Activated B cell treated with CpG ODN at 0.5 μM for 24 hours (primary cell): ENCODE results near the gene NDUFAF8. TPM values are rescaled to one million over a fixed set of nuclear protein-coding genes. Genes with fewer than 3 reads are reported as not detected.

Experiments used
- ATAC-seq: fragments of 200-7000 bp; cut with Tn5 transposase; one replicate; pipeline ENCODE4 v1.10.0; 2021; ENCODE audit warnings: low read depth, mild to moderate bottlenecking, moderate library complexity
- CTCF ChIA-PET: fragments of 350-600 bp; sonication (Branson Sonifier 250); formaldehyde crosslinking; loops from one replicate; lab custom pipeline; 2021; ENCODE audit warnings: antibody characterized with exemption; lab: Charles Lee
- POLR2A ChIA-PET: fragments of 350-600 bp; sonication (Branson Sonifier 250); formaldehyde crosslinking; loops from one replicate; lab custom pipeline; 2021; ENCODE audit warnings: antibody characterized with exemption; lab: Charles Lee
- DNase-seq: peaks from one replicate; pipeline ENCODE4 v3.0.0; 2022
- H3K27ac Mint-ChIP-seq: one replicate; pipeline ENCODE4 v1.8.0; 2020; ENCODE audit warnings: mixed read lengths
- H3K27me3 Mint-ChIP-seq: one replicate; pipeline ENCODE4 v1.8.0; 2021; ENCODE audit warnings: mixed read lengths
- H3K36me3 Mint-ChIP-seq: one replicate; pipeline ENCODE4 v1.8.0; 2021; ENCODE audit warnings: low read depth, mixed read lengths
- H3K4me1 Mint-ChIP-seq: one replicate; pipeline ENCODE4 v1.8.0; 2021; ENCODE audit warnings: mixed read lengths
- H3K4me3 Mint-ChIP-seq: one replicate; pipeline ENCODE4 v1.8.0; 2020; ENCODE audit warnings: mild to moderate bottlenecking, mixed read lengths
- H3K9me3 Mint-ChIP-seq: one replicate; pipeline ENCODE4 v1.8.0; 2020; ENCODE audit warnings: mixed read lengths
- intact Hi-C: fragments of 100-400 bp; cut with micrococcal nuclease; formaldehyde crosslinking; loops from one replicate; pipeline ENCODE4 v1.15.1; 2024
- total RNA-seq: library from RNA; stranded (reverse); gene quantifications from 2 replicates; pipeline ENCODE4 v1.2.3, GENCODE V29; 2022
- TF ChIP-seq, protein P1 (sequence below): fragments of 200-600 bp; IDR thresholded peaks from one replicate; pipeline ENCODE4 v1.8.0; 2022; ENCODE audit warnings: antibody characterized with exemption, mild to moderate bottlenecking

NDUFAF8 gene
- total RNA-seq, 1 donor from 2014 or later, result 55.8 TPM

DNA sequence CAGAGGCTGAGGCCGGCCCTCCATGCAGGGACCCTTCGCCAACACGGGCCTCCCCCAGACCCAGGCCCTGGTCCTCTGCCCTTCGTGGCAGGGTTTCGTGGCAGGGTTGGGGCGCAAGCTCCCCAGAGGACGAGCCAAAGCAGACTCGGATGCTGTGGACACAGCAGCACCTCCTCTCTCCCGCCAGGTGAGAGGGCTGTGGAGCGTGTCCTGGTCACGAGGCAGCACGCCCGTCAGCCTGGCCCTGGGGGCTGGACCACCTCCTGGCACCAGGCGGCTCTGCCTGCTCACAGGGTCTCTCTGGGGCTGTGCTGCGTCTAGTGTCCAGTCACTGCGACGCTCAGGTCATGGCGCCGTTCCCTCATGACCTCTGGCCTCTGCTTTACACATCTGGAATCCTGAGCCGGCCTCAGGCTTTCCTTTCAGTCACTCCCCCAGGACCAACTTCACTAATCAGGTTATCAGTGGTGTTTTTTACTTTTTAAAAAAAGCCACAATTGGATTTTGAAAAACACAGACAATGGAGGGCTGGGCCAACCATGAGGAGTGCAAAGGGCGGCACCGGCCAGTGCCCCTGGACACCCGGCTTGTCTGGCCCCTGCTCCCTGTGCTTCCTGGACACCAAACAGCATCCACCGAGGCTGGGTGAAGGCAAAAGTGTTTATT lies 5.4 kb downstream of the NDUFAF8 start:
- ChIA-PET POLR2A (interaction anchor here (0.6 kb wide), 1 partner anchor 354 kb away, joined by 3 read pairs; no protein-coding TSS in a partner anchor), CTCF (no interaction called here)
- TF ChIP-seq, protein P1, sequence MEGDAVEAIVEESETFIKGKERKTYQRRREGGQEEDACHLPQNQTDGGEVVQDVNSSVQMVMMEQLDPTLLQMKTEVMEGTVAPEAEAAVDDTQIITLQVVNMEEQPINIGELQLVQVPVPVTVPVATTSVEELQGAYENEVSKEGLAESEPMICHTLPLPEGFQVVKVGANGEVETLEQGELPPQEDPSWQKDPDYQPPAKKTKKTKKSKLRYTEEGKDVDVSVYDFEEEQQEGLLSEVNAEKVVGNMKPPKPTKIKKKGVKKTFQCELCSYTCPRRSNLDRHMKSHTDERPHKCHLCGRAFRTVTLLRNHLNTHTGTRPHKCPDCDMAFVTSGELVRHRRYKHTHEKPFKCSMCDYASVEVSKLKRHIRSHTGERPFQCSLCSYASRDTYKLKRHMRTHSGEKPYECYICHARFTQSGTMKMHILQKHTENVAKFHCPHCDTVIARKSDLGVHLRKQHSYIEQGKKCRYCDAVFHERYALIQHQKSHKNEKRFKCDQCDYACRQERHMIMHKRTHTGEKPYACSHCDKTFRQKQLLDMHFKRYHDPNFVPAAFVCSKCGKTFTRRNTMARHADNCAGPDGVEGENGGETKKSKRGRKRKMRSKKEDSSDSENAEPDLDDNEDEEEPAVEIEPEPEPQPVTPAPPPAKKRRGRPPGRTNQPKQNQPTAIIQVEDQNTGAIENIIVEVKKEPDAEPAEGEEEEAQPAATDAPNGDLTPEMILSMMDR, result no peak
- no peaks in the 10 kb centered on the region for H3K9me3 Mint-ChIP-seq
- H3K36me3 Mint-ChIP-seq, result peaks cover 21% of the 10 kb centered on the region
- H3K27me3 Mint-ChIP-seq, result no peaks in the 10 kb centered on the region
- peaks cover 32% of the 10 kb centered on the region for H3K4me1 Mint-ChIP-seq
- ATAC-seq, result no peak
- H3K27ac Mint-ChIP-seq, result peak overlapping the region; percentile 24
- no peak overlapping the region for H3K4me3 Mint-ChIP-seq
- no peak for DNase-seq
- intact Hi-C loops, result no loop called here

DNA sequence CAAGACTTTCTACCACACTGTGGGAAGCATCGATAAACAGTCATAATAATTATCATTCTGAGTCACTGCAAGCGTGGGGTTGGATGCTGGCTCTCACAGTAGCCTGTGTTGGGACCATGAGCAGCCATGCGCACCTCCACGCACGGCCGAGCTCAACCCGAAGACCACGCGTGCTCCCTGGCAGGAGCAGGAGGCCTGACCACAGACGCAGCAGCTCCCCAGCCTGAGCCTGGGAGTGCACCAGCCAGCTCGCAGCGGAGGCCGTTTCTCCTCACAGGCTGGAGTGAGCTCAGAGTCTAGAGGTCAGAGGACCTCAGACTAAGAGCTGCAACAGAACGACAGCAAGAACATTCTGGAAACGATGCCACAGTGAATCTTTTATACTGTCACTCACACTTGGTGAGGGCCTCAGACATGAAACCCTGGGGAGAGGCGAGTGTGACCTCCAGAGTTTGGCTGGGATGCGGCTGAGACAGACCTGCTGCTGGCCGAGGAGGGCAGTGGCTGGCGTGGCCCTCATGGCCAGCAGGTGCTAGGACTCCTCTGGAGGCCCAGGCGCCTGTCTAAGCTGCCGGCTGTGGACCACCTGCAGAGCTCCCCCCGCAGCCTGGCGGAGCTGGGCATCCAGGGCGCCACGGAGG lies 6.0 kb downstream of the NDUFAF8 start:
- Mint-ChIP-seq H3K4me1 (peaks cover 28% of the 10 kb centered on the region), H3K36me3 (peaks cover 24% of the 10 kb centered on the region), H3K4me3 (no peak overlapping the region), H3K9me3 (no peaks in the 10 kb centered on the region), H3K27me3 (no peaks in the 10 kb centered on the region), H3K27ac (peak overlapping the region; percentile 24)
- ChIA-PET POLR2A (interaction anchor here (0.6 kb wide), 1 partner anchor 353 kb away, joined by 3 read pairs; no protein-coding TSS in a partner anchor), CTCF (no interaction called here)
- DNase-seq (no peak), ATAC-seq (peak; percentile 43)
- TF ChIP-seq, protein P1, result no peak
- intact Hi-C loops, result no loop called here

DNA sequence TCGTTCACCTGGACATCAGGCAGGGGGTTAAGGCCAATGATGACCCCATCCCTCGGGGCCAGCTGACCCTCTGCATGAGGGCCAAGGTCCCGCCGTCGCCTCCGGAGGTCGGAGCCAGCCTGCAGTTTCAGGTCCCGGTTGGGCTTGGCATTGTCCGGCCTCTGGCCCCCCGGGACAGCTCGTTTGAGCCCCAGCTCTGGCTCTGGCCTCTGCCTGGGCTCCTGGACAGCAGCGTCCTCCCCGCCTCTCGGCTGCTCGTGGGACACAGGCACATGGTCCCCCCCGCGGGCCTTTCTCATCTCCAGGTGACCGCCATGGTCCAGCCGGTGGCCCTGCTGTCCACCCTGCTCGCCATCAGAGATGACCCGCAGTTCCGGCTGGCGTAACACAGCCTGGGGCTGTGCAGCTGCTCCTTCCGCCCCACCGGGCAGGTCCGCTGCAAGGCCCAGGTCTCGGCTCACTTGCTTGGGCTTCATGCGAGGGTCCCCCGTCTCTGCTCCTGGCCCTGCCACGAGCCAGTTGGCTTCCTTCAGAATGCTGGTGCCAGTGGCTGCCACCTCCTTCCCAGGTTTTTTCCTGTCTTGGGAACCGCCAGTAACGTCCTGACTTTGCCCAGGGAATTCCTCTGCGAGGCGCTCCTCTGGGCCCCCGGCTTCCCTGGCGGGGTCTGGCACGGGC lies 6.7 kb downstream of the NDUFAF8 start:
- ATAC-seq, result no peak
- no peak overlapping the region for H3K4me3 Mint-ChIP-seq
- H3K27ac Mint-ChIP-seq, result no peak overlapping the region
- DNase-seq, result no peak
- no peaks in the 10 kb centered on the region for H3K27me3 Mint-ChIP-seq
- no peaks in the 10 kb centered on the region for H3K9me3 Mint-ChIP-seq
- H3K36me3 Mint-ChIP-seq, result peaks cover 28% of the 10 kb centered on the region
- peaks cover 21% of the 10 kb centered on the region for H3K4me1 Mint-ChIP-seq
- TF ChIP-seq, protein P1, result no peak
- POLR2A ChIA-PET, result no interaction called here
- CTCF ChIA-PET, result no interaction called here
- intact Hi-C loops, result no loop called here

DNA sequence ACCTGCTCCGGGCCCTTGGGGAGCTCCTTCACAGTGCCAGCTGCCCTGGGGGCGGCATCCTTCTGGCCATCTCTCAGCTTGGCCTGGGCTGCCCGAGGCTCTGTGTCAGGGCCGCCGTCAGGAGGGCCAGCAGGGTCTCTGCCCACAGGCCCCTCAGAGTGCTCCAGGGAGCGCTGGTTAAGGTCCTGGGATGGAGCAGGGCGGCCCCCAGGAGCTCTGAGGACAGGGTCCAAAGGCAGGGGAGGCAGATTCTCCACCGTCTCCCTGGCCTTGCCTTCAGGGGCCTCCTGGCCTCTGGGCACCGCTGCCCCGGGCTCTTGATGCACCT lies 7.2 kb downstream of the NDUFAF8 start:
- TF ChIP-seq, protein P1, result no peak
- Mint-ChIP-seq H3K9me3 (no peaks in the 10 kb centered on the region), H3K27ac (no peak overlapping the region), H3K4me1 (peaks cover 18% of the 10 kb centered on the region), H3K4me3 (no peak overlapping the region), H3K27me3 (no peaks in the 10 kb centered on the region), H3K36me3 (peaks cover 29% of the 10 kb centered on the region)
- ChIA-PET POLR2A (no interaction called here), CTCF (no interaction called here)
- ATAC-seq, result no peak
- DNase-seq, result no peak
- intact Hi-C loops, result no loop called here
